Measurements from ENCODE around the gene EPS8L1. TPM values are rescaled to one million over a fixed set of nuclear protein-coding genes. Genes with fewer than 3 reads are reported as not detected.
"Not testable (repeated sequence)": the region's sequence is repeated elsewhere in the genome, so short reads cannot be mapped to it uniquely, and the experiment has no call there.

Gene EPS8L1
- total RNA-seq, 1 experiment from 2014 or later = 75.8 TPM

DNA sequence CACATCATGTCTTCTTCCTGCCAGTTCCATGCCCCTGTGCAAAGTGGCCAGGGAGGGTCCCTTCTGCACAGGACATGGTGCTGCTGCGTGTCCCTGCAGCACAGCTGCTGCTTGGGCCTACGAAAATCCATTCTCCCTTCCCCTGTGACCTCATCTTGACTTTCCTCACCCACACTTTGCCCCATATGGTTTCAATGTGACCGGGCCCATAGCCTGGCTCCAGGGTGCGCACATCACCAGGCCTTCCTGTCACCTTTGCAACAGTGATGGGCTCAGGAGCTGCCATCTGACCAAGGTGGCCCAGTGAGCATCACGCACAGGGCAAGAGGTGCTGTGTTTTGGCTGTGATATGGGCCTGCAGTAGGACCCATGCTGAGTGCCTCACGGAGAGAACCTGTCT, 30.9 kb downstream of the EPS8L1 start:
- peaks cover 4% of the 10 kb centered on the region; the same call in 1 of the 2 replicates for H4K20me1 ChIP-seq (ENCODE audit: low read length)
- POLR2A ChIA-PET (ENCODE audit: unreplicated experiment) = no interaction called here
- CTCF ChIA-PET = no interaction called here

DNA sequence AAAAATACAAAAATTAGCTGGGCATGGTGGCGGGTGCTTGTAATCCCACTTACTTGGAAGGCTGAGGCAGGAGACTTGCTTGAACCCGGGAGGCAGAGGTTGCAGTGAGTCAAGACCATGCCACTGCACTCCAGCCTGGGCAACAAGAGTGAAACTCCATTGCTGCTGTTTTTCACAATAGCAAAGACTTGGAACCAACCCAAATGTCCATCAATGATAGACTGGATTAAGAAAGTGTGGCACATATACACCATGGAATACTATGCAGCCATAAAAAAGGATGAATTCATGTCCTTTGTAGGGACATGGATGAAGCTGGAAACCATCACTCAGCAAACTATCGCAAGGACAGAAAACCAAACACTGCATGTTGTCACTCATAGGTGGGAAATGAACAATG, 31.6 kb downstream of the EPS8L1 start:
- H3K79me2 ChIP-seq (ENCODE audit: low read length); CTCF ChIA-PET; H3K9ac ChIP-seq (ENCODE audit: low read length); POLR2A ChIA-PET (ENCODE audit: unreplicated experiment); ATAC-seq; BruUV-seq (replicated peaks); H2AFZ ChIP-seq (ENCODE audit: low read length); H3K27ac ChIP-seq (ENCODE audit: low read length); H3K9me3 ChIP-seq (ENCODE audit: low read length); H3K27me3 ChIP-seq (ENCODE audit: low read length); H4K20me1 ChIP-seq (ENCODE audit: low read length); H3K9me2 ChIP-seq (replicated peaks; ENCODE audit: low read length); intact Hi-C loops (cut with micrococcal nuclease); H3K4me3 ChIP-seq (ENCODE audit: low read length); H3K4me1 ChIP-seq (ENCODE audit: insufficient read depth, low read length); H3K4me2 ChIP-seq (ENCODE audit: low read length); H3F3A ChIP-seq (ENCODE audit: low read length, unreplicated experiment); DNase-seq: not testable (repeated sequence)
- H3K36me3 ChIP-seq (ENCODE audit: low read depth, low read length) = peaks cover 16% of the 10 kb centered on the region

More for the DNA sequence above, 30.9 kb downstream of the EPS8L1 start:
- Histone ChIP-seq H3K4me3 (ENCODE audit: low read length) (no peak overlapping the region), H3K4me2 (ENCODE audit: low read length) (no peak overlapping the region), H3K9ac (ENCODE audit: low read length) (no peak overlapping the region), H3K4me1 (ENCODE audit: insufficient read depth, low read length) (no peaks in the 10 kb centered on the region), H3K27ac (ENCODE audit: low read length) (no peak overlapping the region), H3K27me3 (ENCODE audit: low read length) (no peaks in the 10 kb centered on the region), H2AFZ (ENCODE audit: low read length) (no peak overlapping the region), H3K9me3 (ENCODE audit: low read length) (no peaks in the 10 kb centered on the region), H3K36me3 (ENCODE audit: low read depth, low read length) (peaks cover 16% of the 10 kb centered on the region), H3F3A (ENCODE audit: low read length, unreplicated experiment) (no peaks in the 10 kb centered on the region), H3K79me2 (ENCODE audit: low read length) (no peaks in the 10 kb centered on the region), H3K9me2 (replicated peaks; ENCODE audit: low read length) (no peaks in the 10 kb centered on the region)
- intact Hi-C loops (cut with micrococcal nuclease) = no loop called here
- ATAC-seq = no peak
- no TSS peak for BruUV-seq (replicated peaks)
- no peak for DNase-seq
- TF ChIP-seq EZH2phosphoT487 (IDR thresholded peaks at IDR 0.05; ENCODE audit: borderline replicate concordance, low read length) (no peak), EZH2 (IDR thresholded peaks at IDR 0.05; ENCODE audit: low read length, unreplicated experiment) (no peak)

DNA sequence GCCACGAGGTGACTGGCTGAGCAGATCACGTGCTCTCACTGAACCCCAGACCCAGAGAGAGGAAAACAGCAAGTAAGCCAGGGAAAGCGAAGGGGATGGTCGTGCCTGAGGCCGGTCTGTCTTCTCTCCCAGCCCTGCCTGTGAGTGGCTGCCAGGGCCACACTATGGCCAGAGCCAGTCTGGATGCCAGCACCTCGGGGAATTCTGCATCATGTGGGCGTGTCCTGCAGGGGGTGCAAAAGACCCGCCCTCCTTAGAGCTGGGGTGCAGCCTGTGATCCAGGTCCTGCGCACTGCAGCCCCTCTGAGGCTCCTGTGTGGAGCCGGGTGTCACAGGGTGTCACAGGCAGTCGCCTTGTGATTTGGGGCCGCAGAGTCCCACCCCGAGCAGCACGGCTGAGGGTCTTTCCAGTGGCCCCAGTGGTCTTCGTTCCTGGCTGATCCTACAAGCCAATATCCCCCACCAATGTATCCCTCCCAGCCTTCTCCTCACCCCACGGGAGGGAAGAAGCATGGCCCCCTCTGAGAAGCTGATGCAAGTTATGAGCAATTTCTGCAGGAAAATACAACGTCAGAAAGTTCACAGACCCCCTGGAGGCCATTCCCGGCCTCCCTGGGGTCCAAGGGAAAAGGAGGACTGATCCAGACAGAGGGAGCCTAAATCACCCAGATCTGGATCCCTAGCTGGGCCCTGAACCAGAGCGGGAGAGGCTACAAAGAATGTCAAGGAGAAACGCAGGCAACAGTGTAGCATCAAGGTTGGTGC, 34.0 kb downstream of the EPS8L1 start:
- Histone ChIP-seq H4K20me1 (ENCODE audit: low read length) (peaks cover 20% of the 10 kb centered on the region; the same call in 1 of the 2 replicates), H3K4me3 (ENCODE audit: low read length) (no peak overlapping the region), H3K9me3 (ENCODE audit: low read length) (no peaks in the 10 kb centered on the region), H3K27ac (ENCODE audit: low read length) (no peak overlapping the region), H3K27me3 (ENCODE audit: low read length) (no peaks in the 10 kb centered on the region), H3F3A (ENCODE audit: low read length, unreplicated experiment) (no peaks in the 10 kb centered on the region), H3K4me2 (ENCODE audit: low read length) (no peak overlapping the region), H3K36me3 (ENCODE audit: low read depth, low read length) (peaks cover 14% of the 10 kb centered on the region), H3K4me1 (ENCODE audit: insufficient read depth, low read length) (no peaks in the 10 kb centered on the region), H3K9me2 (replicated peaks; ENCODE audit: low read length) (no peaks in the 10 kb centered on the region), H3K79me2 (ENCODE audit: low read length) (peaks cover 26% of the 10 kb centered on the region), H2AFZ (ENCODE audit: low read length) (no peak overlapping the region), H3K9ac (ENCODE audit: low read length) (no peak overlapping the region)
- TF ChIP-seq, protein P1, sequence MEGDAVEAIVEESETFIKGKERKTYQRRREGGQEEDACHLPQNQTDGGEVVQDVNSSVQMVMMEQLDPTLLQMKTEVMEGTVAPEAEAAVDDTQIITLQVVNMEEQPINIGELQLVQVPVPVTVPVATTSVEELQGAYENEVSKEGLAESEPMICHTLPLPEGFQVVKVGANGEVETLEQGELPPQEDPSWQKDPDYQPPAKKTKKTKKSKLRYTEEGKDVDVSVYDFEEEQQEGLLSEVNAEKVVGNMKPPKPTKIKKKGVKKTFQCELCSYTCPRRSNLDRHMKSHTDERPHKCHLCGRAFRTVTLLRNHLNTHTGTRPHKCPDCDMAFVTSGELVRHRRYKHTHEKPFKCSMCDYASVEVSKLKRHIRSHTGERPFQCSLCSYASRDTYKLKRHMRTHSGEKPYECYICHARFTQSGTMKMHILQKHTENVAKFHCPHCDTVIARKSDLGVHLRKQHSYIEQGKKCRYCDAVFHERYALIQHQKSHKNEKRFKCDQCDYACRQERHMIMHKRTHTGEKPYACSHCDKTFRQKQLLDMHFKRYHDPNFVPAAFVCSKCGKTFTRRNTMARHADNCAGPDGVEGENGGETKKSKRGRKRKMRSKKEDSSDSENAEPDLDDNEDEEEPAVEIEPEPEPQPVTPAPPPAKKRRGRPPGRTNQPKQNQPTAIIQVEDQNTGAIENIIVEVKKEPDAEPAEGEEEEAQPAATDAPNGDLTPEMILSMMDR (conservative IDR thresholded peaks at IDR 0.05; ENCODE audit: low read depth, low read length) = no peak
- TF ChIP-seq EZH2phosphoT487 (IDR thresholded peaks at IDR 0.05; ENCODE audit: borderline replicate concordance, low read length) = no peak
- no peak for TF ChIP-seq EZH2 (IDR thresholded peaks at IDR 0.05; ENCODE audit: low read length, unreplicated experiment)
- CTCF ChIA-PET = no interaction called here
- no peak for DNase-seq
- BruUV-seq (replicated peaks) = no TSS peak
- POLR2A ChIA-PET (ENCODE audit: unreplicated experiment) = no interaction called here
- intact Hi-C loops (cut with micrococcal nuclease) = no loop called here
- no peak for ATAC-seq
